GM10248 (cell line): ENCODE measurements around the gene CELF4.
A peak's percentile ranks its signal among the peaks of the same experiment; 100 is the strongest.

ENCODE experiments used
- CTCF ChIA-PET: fragments of 300-600 bp; sonication (Branson Sonifier 250); formaldehyde crosslinking; extraction: SDS; loops from one replicate; lab custom pipeline; 2021; ENCODE audit warnings: antibody characterized with exemption; lab: Yijun Ruan, JAX
- POLR2A ChIA-PET: fragments of 350-650 bp; sonication (Branson Sonifier 250); formaldehyde crosslinking; extraction: SDS; loops from one replicate; lab custom pipeline; 2020; ENCODE audit warnings: antibody characterized with exemption; lab: Yijun Ruan, JAX
- DNase-seq: peaks from one replicate; pipeline ENCODE4 v3.0.0; 2012; ENCODE audit errors: extremely low spot score
- TF ChIP-seq, protein P1 (sequence below): IDR thresholded peaks from 2 replicates; pipeline ENCODE4 v1.5.1; 2012; ENCODE audit warnings: mild to moderate bottlenecking, low read depth; ENCODE audit errors: extremely low read depth, missing control alignments, control extremely low read depth

Gene CELF4

DNA sequence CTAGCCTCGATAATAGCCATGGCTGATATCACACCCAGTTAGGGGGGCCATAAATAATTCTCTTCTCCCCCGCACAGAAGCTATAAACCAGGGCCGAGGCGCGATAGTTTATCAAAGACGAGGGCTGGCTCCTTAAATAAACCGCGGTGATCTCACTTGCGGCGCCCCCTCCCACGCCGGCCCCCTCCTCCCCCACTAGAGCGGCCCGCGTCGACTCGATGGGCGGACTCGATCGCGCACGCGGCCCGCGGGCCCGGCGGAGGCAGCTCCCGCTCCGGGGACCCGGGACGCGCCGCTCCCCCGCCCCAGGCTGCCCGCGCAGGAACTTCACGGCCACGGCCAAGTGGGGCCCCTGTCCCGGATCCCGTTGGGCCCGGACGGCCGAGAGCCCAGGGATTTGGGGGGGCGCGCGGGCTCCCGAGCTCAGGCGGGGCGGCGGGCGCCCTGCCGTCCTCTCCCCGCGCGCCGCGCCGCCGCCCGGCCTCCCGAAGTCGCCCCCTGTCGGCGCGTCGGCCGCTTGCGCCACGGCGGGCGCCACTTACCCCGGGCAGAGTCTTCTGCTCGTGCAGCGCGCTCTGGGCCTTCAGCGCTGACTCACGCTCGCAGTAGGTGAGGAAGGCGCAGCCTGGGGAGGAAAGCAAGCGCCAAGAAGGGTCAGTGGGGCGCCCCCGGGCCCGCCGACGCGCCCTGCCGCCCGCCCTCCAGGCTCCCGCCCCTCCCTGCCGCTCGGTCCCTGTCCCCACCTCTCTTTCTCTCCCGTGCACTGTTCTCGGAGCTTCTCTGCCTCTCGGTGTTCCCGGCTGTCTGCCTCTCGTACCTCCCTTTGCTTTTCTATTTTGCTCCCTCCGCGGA, 80.4 kb downstream of the CELF4 start:
- peak; percentile 35 for DNase-seq
- CTCF ChIA-PET = interaction anchor here (1.5 kb wide), 1 partner anchor 99 kb away, joined by 3 read pairs; no protein-coding TSS in a partner anchor
- POLR2A ChIA-PET = no interaction called here
- TF ChIP-seq, protein P1, sequence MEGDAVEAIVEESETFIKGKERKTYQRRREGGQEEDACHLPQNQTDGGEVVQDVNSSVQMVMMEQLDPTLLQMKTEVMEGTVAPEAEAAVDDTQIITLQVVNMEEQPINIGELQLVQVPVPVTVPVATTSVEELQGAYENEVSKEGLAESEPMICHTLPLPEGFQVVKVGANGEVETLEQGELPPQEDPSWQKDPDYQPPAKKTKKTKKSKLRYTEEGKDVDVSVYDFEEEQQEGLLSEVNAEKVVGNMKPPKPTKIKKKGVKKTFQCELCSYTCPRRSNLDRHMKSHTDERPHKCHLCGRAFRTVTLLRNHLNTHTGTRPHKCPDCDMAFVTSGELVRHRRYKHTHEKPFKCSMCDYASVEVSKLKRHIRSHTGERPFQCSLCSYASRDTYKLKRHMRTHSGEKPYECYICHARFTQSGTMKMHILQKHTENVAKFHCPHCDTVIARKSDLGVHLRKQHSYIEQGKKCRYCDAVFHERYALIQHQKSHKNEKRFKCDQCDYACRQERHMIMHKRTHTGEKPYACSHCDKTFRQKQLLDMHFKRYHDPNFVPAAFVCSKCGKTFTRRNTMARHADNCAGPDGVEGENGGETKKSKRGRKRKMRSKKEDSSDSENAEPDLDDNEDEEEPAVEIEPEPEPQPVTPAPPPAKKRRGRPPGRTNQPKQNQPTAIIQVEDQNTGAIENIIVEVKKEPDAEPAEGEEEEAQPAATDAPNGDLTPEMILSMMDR = no peak

DNA sequence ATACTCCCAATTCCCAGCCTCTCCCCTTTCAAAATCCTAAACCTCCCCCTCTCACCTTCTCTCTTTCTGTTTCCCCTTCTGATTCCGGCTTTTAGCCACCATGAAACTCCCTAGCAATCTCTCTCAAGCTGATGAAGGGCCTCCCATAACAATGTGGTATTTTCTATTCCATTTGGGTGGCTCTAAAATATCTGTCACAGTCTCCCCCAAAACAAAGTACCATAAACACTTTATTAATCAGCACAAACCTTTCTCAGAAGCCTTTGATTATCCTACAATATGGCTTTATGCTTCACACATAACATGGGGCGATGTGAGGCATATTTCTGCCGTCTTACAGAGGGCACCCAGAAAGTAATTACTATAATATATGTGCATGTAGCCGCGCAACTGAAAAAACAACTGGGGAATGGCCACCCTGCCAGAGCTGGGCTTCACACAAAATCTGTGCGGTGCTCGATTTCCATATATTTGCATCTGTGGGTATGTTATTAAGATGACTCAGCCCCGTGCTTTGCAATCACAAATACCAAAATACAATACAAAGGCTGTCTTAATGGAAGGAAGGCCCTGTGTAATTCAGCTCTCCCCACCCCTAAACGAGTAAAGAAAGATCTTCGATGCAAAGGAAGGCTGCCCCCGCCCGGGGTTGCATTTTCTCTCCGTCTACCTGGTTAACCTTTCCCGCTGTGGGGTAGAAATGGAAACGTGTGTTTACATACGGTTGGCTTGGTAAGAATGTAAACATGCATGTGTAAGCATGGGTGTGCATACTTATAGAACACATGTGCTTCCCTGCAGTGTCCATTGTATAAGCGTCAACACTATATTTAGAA, 81.4 kb downstream of the CELF4 start:
- TF ChIP-seq, protein P1 = no peak
- no peak for DNase-seq
- ChIA-PET CTCF (no interaction called here), POLR2A (no interaction called here)

DNA sequence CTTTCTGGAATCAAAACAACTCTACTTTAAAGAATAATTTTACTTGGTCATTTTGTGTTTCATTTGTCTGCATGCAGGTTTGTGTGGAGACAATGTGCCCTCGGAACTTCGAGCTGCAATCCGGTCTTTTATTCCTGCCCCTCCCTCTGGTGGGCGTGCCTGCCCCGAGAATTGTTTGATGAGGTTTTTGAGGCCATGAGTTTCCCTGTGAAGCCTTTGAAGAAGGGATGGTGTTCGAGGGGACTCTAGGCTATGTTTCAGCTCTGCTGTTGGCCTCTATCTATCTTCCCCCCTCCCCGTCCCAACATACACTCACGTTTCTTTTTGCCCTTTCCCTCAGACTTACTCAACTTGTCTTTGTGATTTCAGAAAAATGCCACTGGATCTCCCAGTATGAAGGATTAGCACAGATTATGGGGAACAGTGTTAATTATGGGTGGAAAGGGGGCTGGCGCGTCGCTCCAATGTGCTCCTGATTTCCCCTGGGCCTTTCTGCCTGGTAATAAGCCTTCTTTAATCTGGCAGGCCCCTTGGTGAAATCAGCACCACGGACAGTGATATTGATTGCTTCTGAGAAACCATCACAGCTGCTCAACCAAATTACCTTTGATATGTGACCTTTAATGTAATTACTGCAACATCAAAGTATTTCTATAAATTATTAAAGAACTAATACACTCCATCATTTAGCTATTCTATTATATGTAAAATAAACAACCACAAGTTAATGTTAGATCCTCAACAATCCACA, 82.2 kb downstream of the CELF4 start:
- ChIA-PET POLR2A (no interaction called here), CTCF (no interaction called here)
- no peak for DNase-seq
- TF ChIP-seq, protein P1 = no peak

DNA sequence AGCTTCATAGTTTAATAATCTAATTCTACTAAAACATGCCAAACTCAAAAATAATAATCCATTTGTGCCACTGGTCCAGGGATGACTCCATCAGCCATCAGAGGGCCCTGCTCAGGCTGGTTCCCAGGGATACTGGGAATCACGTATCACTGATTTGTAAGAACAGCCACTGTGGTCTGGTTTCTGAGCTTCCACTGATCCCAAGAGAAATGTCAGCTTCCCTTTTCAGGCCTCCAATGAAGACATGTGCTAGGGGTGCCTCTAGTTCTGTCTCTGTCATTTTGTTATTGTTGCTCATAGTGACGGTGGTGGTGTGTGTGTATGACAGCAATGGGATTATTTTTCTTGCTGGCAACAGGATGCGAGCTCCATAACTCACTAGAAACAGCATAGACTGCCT, 83.2 kb downstream of the CELF4 start:
- ChIA-PET CTCF (no interaction called here), POLR2A (no interaction called here)
- TF ChIP-seq, protein P1 = no peak

DNA sequence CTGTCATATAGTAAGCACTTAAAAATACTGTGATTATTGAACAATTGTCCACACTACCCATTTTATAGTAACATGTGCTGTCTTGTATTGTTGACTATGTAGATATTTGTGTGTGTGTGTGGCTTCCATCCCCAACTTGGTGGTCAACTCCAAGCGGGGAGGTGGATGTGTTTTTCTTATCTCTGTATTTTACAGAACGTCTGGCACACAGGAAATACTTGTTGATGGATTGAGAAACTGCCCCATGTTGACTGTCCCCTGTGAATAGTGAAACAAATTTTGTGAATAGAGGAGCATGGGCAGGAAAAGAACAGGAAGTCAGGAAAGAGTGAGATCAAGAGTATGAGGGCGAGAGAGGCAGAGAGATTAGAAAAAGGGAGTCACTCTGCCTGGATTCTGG, 83.6 kb downstream of the CELF4 start:
- TF ChIP-seq, protein P1 = no peak
- CTCF ChIA-PET = no interaction called here
- no peak for DNase-seq
- POLR2A ChIA-PET = no interaction called here

More for the DNA sequence above, 83.2 kb downstream of the CELF4 start:
- DNase-seq = no peak

DNA sequence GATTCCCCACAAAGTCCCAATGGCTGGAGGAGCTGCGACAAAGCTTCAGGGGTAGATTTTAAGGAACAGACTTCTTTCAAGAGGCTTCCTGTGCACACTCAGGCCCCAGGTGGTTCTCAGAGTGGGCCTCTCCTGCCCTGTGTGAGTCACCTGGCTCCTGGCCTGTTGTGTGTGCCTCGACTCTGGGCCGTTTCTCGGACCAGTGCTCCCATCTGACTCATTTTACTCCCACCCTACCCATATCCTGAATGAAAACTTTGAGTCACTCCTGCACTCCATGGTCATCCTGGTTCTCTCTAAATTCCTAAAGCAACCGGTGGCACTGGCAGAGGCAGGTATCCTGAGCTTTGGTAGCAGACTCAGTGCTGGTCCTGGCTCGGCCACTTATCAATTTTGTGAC, 84.1 kb downstream of the CELF4 start:
- ChIA-PET POLR2A (no interaction called here), CTCF (interaction anchor here (1.3 kb wide), 1 partner anchor 137 kb away, joined by 3 read pairs; no protein-coding TSS in a partner anchor)
- no peak for DNase-seq
- TF ChIP-seq, protein P1 = no peak
